ENCODE data around the gene SF3A2.

SF3A2 gene

GRCh38 chr19:2260341-2260805, 23.7 kb downstream of the SF3A2 start:
- Histone ChIP-seq H3F3A (ENCODE audit: low read depth) (no peaks in the 10 kb centered on the region), H3K27me3 (ENCODE audit: insufficient read depth, low read length, poor library complexity, severe bottlenecking) (no peaks in the 10 kb centered on the region), H3K4me1 (ENCODE audit: insufficient read depth, low read length, poor library complexity, severe bottlenecking) (no peaks in the 10 kb centered on the region), H3K4me3 (ENCODE audit: low read length, poor library complexity, severe bottlenecking) (no peak overlapping the region), H4K20me1 (ENCODE audit: insufficient read depth, low read length, poor library complexity, severe bottlenecking) (no peaks in the 10 kb centered on the region), H3K4me2 (ENCODE audit: low read depth, low read length, poor library complexity, severe bottlenecking) (no peak overlapping the region), H3K36me3 (ENCODE audit: insufficient read depth, low read length) (no peaks in the 10 kb centered on the region), H2AFZ (ENCODE audit: low read length) (no peak overlapping the region), H3K79me2 (ENCODE audit: insufficient read depth, low read length) (no peaks in the 10 kb centered on the region), H3K9me2 (replicated peaks; ENCODE audit: low read depth, low read length) (no peaks in the 10 kb centered on the region), H3K9ac (ENCODE audit: low read depth, low read length, poor library complexity, severe bottlenecking) (no peak overlapping the region), H3K9me3 (ENCODE audit: insufficient read depth, low read depth, low read length) (no peaks in the 10 kb centered on the region)
- no peak for TF ChIP-seq EZH2phosphoT487 (IDR thresholded peaks at IDR 0.05; ENCODE audit: borderline replicate concordance)
- TF ChIP-seq, protein P1, sequence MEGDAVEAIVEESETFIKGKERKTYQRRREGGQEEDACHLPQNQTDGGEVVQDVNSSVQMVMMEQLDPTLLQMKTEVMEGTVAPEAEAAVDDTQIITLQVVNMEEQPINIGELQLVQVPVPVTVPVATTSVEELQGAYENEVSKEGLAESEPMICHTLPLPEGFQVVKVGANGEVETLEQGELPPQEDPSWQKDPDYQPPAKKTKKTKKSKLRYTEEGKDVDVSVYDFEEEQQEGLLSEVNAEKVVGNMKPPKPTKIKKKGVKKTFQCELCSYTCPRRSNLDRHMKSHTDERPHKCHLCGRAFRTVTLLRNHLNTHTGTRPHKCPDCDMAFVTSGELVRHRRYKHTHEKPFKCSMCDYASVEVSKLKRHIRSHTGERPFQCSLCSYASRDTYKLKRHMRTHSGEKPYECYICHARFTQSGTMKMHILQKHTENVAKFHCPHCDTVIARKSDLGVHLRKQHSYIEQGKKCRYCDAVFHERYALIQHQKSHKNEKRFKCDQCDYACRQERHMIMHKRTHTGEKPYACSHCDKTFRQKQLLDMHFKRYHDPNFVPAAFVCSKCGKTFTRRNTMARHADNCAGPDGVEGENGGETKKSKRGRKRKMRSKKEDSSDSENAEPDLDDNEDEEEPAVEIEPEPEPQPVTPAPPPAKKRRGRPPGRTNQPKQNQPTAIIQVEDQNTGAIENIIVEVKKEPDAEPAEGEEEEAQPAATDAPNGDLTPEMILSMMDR (conservative IDR thresholded peaks at IDR 0.05; ENCODE audit: low read length) = no peak

DNA sequence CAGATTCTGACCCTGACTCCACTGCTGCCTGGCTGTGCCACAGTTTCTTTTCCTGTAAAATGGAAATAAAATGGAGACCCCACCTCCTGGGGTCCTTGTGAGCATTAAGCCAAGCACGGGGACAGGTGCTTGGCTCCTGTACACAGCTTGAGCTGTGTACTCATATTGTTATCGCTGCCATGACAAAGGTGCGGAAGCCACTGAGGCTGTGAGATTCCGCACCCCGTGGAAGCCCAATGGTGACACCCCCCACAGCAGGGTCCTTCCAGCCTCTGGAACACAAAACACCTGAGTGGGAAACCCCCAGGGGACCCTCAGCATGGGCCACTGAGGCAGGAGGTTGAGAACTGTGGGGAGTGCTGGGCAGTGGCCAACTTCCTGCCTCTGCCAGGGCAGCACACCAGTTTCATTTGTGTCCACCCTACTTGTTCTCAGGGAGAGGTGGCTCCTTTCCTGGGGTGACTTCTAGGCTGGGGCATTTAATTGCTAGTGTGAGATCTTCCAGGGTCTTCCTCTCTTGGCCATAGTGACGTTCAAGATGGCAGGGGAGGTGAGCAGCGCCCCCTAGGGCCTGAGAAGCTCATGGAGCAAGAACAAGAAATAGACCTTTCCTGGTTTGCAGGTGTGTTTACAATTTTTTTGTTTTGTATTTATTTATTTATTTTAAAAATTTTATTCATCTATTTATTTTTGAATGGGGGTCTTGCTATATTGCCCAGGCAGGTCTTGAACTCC, 25.0 kb downstream of the SF3A2 start:
- H3K9ac ChIP-seq (ENCODE audit: low read depth, low read length, poor library complexity, severe bottlenecking) = no peak overlapping the region
- no peaks in the 10 kb centered on the region for H3K9me3 ChIP-seq (ENCODE audit: insufficient read depth, low read depth, low read length)
- H3K4me1 ChIP-seq (ENCODE audit: insufficient read depth, low read length, poor library complexity, severe bottlenecking) = peaks cover 3% of the 10 kb centered on the region
- H3F3A ChIP-seq (ENCODE audit: low read depth) = no peaks in the 10 kb centered on the region
- H2AFZ ChIP-seq (ENCODE audit: low read length) = no peak overlapping the region
- H3K4me3 ChIP-seq (ENCODE audit: low read length, poor library complexity, severe bottlenecking) = no peak overlapping the region
- no peaks in the 10 kb centered on the region for H3K9me2 ChIP-seq (replicated peaks; ENCODE audit: low read depth, low read length)
- no peaks in the 10 kb centered on the region for H3K79me2 ChIP-seq (ENCODE audit: insufficient read depth, low read length)
- no peak overlapping the region for H3K4me2 ChIP-seq (ENCODE audit: low read depth, low read length, poor library complexity, severe bottlenecking)
- H3K36me3 ChIP-seq (ENCODE audit: insufficient read depth, low read length) = no peaks in the 10 kb centered on the region
- no peak for TF ChIP-seq EZH2phosphoT487 (IDR thresholded peaks at IDR 0.05; ENCODE audit: borderline replicate concordance)
- TF ChIP-seq, protein P1 (conservative IDR thresholded peaks at IDR 0.05; ENCODE audit: low read length) = peak; percentile 70
- no peaks in the 10 kb centered on the region for H4K20me1 ChIP-seq (ENCODE audit: insufficient read depth, low read length, poor library complexity, severe bottlenecking)
- no peaks in the 10 kb centered on the region for H3K27me3 ChIP-seq (ENCODE audit: insufficient read depth, low read length, poor library complexity, severe bottlenecking)

- peaks cover 12% of the 10 kb centered on the region for H3K27me3 ChIP-seq (ENCODE audit: insufficient read depth, low read length, poor library complexity, severe bottlenecking)
- peaks cover 20% of the 10 kb centered on the region for H4K20me1 ChIP-seq (ENCODE audit: insufficient read depth, low read length, poor library complexity, severe bottlenecking)
- H3K4me3 ChIP-seq (ENCODE audit: low read length, poor library complexity, severe bottlenecking) = no peak overlapping the region
- peaks cover 15% of the 10 kb centered on the region for H3K4me1 ChIP-seq (ENCODE audit: insufficient read depth, low read length, poor library complexity, severe bottlenecking)
- TF ChIP-seq, protein P1 (conservative IDR thresholded peaks at IDR 0.05; ENCODE audit: low read length) = no peak
- no peak for TF ChIP-seq EZH2phosphoT487 (IDR thresholded peaks at IDR 0.05; ENCODE audit: borderline replicate concordance)
- no peaks in the 10 kb centered on the region for H3K9me2 ChIP-seq (replicated peaks; ENCODE audit: low read depth, low read length)
- no peak overlapping the region; the same call in 1 of the 2 replicates for H2AFZ ChIP-seq (ENCODE audit: low read length)
- no peak overlapping the region for H3K9ac ChIP-seq (ENCODE audit: low read depth, low read length, poor library complexity, severe bottlenecking)
- no peaks in the 10 kb centered on the region for H3K9me3 ChIP-seq (ENCODE audit: insufficient read depth, low read depth, low read length)
- H3K4me2 ChIP-seq (ENCODE audit: low read depth, low read length, poor library complexity, severe bottlenecking) = no peak overlapping the region
- H3F3A ChIP-seq (ENCODE audit: low read depth) = no peaks in the 10 kb centered on the region
- peaks cover 21% of the 10 kb centered on the region for H3K79me2 ChIP-seq (ENCODE audit: insufficient read depth, low read length)
- H3K36me3 ChIP-seq (ENCODE audit: insufficient read depth, low read length) = no peaks in the 10 kb centered on the region
Measured at GRCh38 chr19:2266183-2266993, 29.8 kb downstream of the SF3A2 start.
